ENCODE results near the gene CEMIP.

The CEMIP gene

GRCh38 chr15:80732167-80732566, 47.0 kb upstream of the CEMIP start (continued):
- TF ChIP-seq ZBTB26 (tag by site-specific recombination; optimal IDR thresholded peaks at IDR 0.05) (no peak), GLIS2 (tag by site-specific recombination; IDR thresholded peaks at IDR 0.05) (no peak), ZNF549 (tag by site-specific recombination; IDR thresholded peaks at IDR 0.05) (no peak), ZNF560 (tag by site-specific recombination; IDR thresholded peaks at IDR 0.05; ENCODE audit: borderline replicate concordance) (no peak), ZSCAN16 (tag by site-specific recombination; IDR thresholded peaks at IDR 0.05) (no peak)
- TF ChIP-seq, protein P1, sequence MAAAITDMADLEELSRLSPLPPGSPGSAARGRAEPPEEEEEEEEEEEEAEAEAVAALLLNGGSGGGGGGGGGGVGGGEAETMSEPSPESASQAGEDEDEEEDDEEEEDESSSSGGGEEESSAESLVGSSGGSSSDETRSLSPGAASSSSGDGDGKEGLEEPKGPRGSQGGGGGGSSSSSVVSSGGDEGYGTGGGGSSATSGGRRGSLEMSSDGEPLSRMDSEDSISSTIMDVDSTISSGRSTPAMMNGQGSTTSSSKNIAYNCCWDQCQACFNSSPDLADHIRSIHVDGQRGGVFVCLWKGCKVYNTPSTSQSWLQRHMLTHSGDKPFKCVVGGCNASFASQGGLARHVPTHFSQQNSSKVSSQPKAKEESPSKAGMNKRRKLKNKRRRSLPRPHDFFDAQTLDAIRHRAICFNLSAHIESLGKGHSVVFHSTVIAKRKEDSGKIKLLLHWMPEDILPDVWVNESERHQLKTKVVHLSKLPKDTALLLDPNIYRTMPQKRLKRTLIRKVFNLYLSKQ (tag by site-specific recombination; IDR thresholded peaks at IDR 0.05; ENCODE audit: borderline replicate concordance): no peak

DNA sequence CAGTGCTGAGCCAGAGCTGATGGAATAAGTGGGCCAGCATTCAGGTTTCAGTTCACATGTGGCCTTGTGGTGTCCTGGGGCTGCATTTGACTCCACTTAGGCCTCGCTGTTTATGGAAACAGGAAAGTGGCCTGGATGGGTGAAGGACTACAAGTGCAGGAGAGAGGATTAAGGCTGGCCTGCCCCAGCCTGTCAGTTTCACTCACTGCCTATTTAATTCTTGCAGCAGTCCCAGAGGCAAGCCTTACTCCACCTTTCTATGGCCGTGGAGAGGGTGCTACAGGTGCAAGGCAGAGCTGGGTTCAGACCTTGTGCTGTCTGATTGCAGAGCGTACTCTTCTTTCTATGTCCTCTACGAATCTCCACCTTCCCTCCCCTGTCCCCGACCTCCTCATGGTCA, 46.4 kb upstream of the CEMIP start:
- Histone ChIP-seq H3K4me3 (ENCODE audit: low read depth, low read length) (no peak overlapping the region), H3K27ac (ENCODE audit: extremely low read depth, low read depth, low read length) (no peak overlapping the region), H3K4me1 (ENCODE audit: control insufficient read depth, insufficient read depth, low read length) (peaks cover 27% of the 10 kb centered on the region), H3K9me3 (ENCODE audit: control insufficient read depth, insufficient read depth, low read depth, low read length) (no peaks in the 10 kb centered on the region; the same call in 1 of the 2 replicates), H3K36me3 (ENCODE audit: control insufficient read depth in 2 of 2, insufficient read depth in 1 of 2, low read length in 2 of 2) (no peaks in the 10 kb centered on the region)
- POLR2A ChIA-PET: no interaction called here
- CTCF ChIA-PET: interaction anchor here (1.0 kb wide), 1 partner anchor 44 kb away, joined by 6 read pairs; no protein-coding TSS in a partner anchor
- no peak for TF ChIP-seq ZNF639 (tag by site-specific recombination; IDR thresholded peaks at IDR 0.05)
- 0 out of 2 replicates have a peak, but pooled peaks have one; percentile 27 for TF ChIP-seq SCRT2 (tag by site-specific recombination; IDR thresholded peaks at IDR 0.05)
- TF ChIP-seq ZNF211 (tag by site-specific recombination; IDR thresholded peaks at IDR 0.05; ENCODE audit: low read depth): no peak

DNA sequence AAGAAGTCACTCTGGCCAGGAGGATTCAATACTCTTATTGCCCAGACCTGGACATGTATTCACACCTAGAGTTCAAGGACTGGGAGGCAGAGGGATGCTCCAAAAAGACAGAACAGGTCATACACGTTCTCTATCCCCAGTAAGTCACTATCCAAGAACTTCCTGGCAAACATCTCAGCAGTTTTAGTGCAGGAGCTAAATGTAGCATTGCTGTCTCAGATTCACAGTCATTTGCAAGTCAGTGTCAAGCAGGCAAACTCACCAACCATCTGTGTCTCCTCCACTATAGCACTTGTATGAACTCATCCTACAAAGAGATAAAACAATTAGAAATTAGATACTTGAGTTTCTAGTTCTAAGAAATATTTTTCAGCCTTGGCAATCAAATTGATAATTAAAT, 45.7 kb upstream of the CEMIP start:
- H3K9me3 ChIP-seq (ENCODE audit: control insufficient read depth, insufficient read depth, low read depth, low read length): no peaks in the 10 kb centered on the region; the same call in 1 of the 2 replicates
- no peak overlapping the region for H3K27ac ChIP-seq (ENCODE audit: extremely low read depth, low read depth, low read length)
- H3K36me3 ChIP-seq (ENCODE audit: control insufficient read depth in 2 of 2, insufficient read depth in 1 of 2, low read length in 2 of 2): no peaks in the 10 kb centered on the region
- ChIA-PET CTCF (no interaction called here), POLR2A (no interaction called here)
- H3K4me1 ChIP-seq (ENCODE audit: control insufficient read depth, insufficient read depth, low read length): peaks cover 27% of the 10 kb centered on the region
- H3K4me3 ChIP-seq (ENCODE audit: low read depth, low read length): no peak overlapping the region
- no peak for TF ChIP-seq ZNF433 (tag by site-specific recombination; IDR thresholded peaks at IDR 0.05; ENCODE audit: low read depth)
- TF ChIP-seq ZNF221 (tag by site-specific recombination; IDR thresholded peaks at IDR 0.05; ENCODE audit: borderline replicate concordance): no peak
- TF ChIP-seq ZNF449 (tag by site-specific recombination; IDR thresholded peaks at IDR 0.05): no peak
- no peak for TF ChIP-seq ZNF133 (tag by site-specific recombination; IDR thresholded peaks at IDR 0.05)
- TF ChIP-seq, protein P2, sequence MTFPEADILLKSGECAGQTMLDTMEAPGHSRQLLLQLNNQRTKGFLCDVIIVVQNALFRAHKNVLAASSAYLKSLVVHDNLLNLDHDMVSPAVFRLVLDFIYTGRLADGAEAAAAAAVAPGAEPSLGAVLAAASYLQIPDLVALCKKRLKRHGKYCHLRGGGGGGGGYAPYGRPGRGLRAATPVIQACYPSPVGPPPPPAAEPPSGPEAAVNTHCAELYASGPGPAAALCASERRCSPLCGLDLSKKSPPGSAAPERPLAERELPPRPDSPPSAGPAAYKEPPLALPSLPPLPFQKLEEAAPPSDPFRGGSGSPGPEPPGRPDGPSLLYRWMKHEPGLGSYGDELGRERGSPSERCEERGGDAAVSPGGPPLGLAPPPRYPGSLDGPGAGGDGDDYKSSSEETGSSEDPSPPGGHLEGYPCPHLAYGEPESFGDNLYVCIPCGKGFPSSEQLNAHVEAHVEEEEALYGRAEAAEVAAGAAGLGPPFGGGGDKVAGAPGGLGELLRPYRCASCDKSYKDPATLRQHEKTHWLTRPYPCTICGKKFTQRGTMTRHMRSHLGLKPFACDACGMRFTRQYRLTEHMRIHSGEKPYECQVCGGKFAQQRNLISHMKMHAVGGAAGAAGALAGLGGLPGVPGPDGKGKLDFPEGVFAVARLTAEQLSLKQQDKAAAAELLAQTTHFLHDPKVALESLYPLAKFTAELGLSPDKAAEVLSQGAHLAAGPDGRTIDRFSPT (tag by site-specific recombination; IDR thresholded peaks at IDR 0.05): no peak
- no peak for TF ChIP-seq ZNF791 (tag by site-specific recombination; IDR thresholded peaks at IDR 0.05)
- no peak for TF ChIP-seq SP2 (tag by site-specific recombination; IDR thresholded peaks at IDR 0.05)
- no peak for TF ChIP-seq ZNF335 (tag by site-specific recombination; conservative IDR thresholded peaks at IDR 0.05)
- TF ChIP-seq ZFP41 (tag by site-specific recombination; IDR thresholded peaks at IDR 0.05; ENCODE audit: borderline replicate concordance): no peak
- no peak for TF ChIP-seq BCL11B (tag by site-specific recombination; IDR thresholded peaks at IDR 0.05; ENCODE audit: low read depth)
- TF ChIP-seq ZNF354C (tag by site-specific recombination; IDR thresholded peaks at IDR 0.05; ENCODE audit: borderline replicate concordance, low read depth): no peak
- no peak for TF ChIP-seq KLF7 (tag by site-specific recombination; IDR thresholded peaks at IDR 0.05; ENCODE audit: borderline replicate concordance)
- no peak for TF ChIP-seq TRIM28 (IDR thresholded peaks at IDR 0.05; ENCODE audit: borderline replicate concordance, low read length)
- TF ChIP-seq ZNF610 (tag by site-specific recombination; IDR thresholded peaks at IDR 0.05; ENCODE audit: borderline replicate concordance): no peak

All from HEK293 (cell line).